ENCODE measurements around the gene MAP2K3. TPM values are rescaled to one million over a fixed set of nuclear protein-coding genes. Genes with fewer than 3 reads are reported as not detected.

Gene MAP2K3
- total and polyA plus RNA-seq, 2 experiments from 2014 or later, result 18.4 to 42.5 TPM

GRCh38 chr17:21282231-21282630 lies 2.3 kb upstream of the MAP2K3 start:
- Histone ChIP-seq H3K4me3 (no peak overlapping the region), H3K27ac (no peak overlapping the region), H3K9me3 (ENCODE audit: low read depth) (no peaks in the 10 kb centered on the region), H3K36me3 (no peaks in the 10 kb centered on the region), H3K4me1 (ENCODE audit: low read depth) (peaks cover 12% of the 10 kb centered on the region), H3K27me3 (no peaks in the 10 kb centered on the region)
- no peak for TF ChIP-seq CTCF (IDR thresholded peaks at IDR 0.05; ENCODE audit: low read depth, low read length)
- DNase-seq (ENCODE audit: low read depth in 1 of 2, low spot score in 1 of 2), result peak in 1 of 2 donors; percentile 93

GRCh38 chr17:21282850-21283249 lies 1.7 kb upstream of the MAP2K3 start:
- Histone ChIP-seq H3K27me3 (no peaks in the 10 kb centered on the region), H3K36me3 (no peaks in the 10 kb centered on the region), H3K4me3 (no peak overlapping the region), H3K9me3 (ENCODE audit: low read depth) (no peaks in the 10 kb centered on the region), H3K4me1 (ENCODE audit: low read depth) (peaks cover 12% of the 10 kb centered on the region), H3K27ac (no peak overlapping the region)
- no peak for DNase-seq (ENCODE audit: low read depth in 1 of 2, low spot score in 1 of 2)
- TF ChIP-seq CTCF (IDR thresholded peaks at IDR 0.05; ENCODE audit: low read depth, low read length), result no peak

GRCh38 chr17:21283482-21284318 lies 811 bp upstream of the MAP2K3 start:
- Histone ChIP-seq H3K4me1 (ENCODE audit: low read depth) (peaks cover 12% of the 10 kb centered on the region), H3K36me3 (no peaks in the 10 kb centered on the region), H3K27me3 (no peaks in the 10 kb centered on the region), H3K4me3 (peak overlapping the region; percentile 25), H3K27ac (no peak overlapping the region), H3K9me3 (ENCODE audit: low read depth) (no peaks in the 10 kb centered on the region)
- no peak for TF ChIP-seq CTCF (IDR thresholded peaks at IDR 0.05; ENCODE audit: low read depth, low read length)
- peak in 1 of 2 donors; percentile 45 for DNase-seq (ENCODE audit: low read depth in 1 of 2, low spot score in 1 of 2)

- no peak for TF ChIP-seq CTCF (IDR thresholded peaks at IDR 0.05; ENCODE audit: low read depth, low read length)
- peak overlapping the region; percentile 52 for H3K27ac ChIP-seq
- DNase-seq (ENCODE audit: low read depth in 1 of 2, low spot score in 1 of 2), result peak; percentile 17 to 66
- peak overlapping the region; percentile 85 for H3K4me3 ChIP-seq
- H3K27me3 ChIP-seq, result peaks cover 2% of the 10 kb centered on the region
- peaks cover 12% of the 10 kb centered on the region for H3K4me1 ChIP-seq (ENCODE audit: low read depth)
- H3K36me3 ChIP-seq, result no peaks in the 10 kb centered on the region
- no peaks in the 10 kb centered on the region for H3K9me3 ChIP-seq (ENCODE audit: low read depth)
These were observed 904 bp downstream of the MAP2K3 start for GRCh38 chr17:21285164-21286065.

- peak; percentile 91 to 99 for DNase-seq (ENCODE audit: low read depth in 1 of 2, low spot score in 1 of 2)
- peaks cover 12% of the 10 kb centered on the region for H3K4me1 ChIP-seq (ENCODE audit: low read depth)
- no peak for TF ChIP-seq CTCF (IDR thresholded peaks at IDR 0.05; ENCODE audit: low read depth, low read length)
- peaks cover 4% of the 10 kb centered on the region for H3K27me3 ChIP-seq
- H3K4me3 ChIP-seq, result peak overlapping the region; percentile 10
- H3K9me3 ChIP-seq (ENCODE audit: low read depth), result no peaks in the 10 kb centered on the region
- peak overlapping the region; percentile 45 for H3K27ac ChIP-seq
- H3K36me3 ChIP-seq, result no peaks in the 10 kb centered on the region
These were observed 1.7 kb downstream of the MAP2K3 start for GRCh38 chr17:21286066-21286770.

All from cardiac muscle cell (in vitro differentiated cells and primary cell).